Naive B cell (primary cell): ENCODE measurements around the gene IGFBP2. TPM values are rescaled to one million over a fixed set of nuclear protein-coding genes. Genes with fewer than 3 reads are reported as not detected.
A peak's percentile ranks its signal among the peaks of the same experiment; 100 is the strongest.

Experiments
- ATAC-seq, 2 donors: fragments of 150-1000 bp; cut with Tn5 transposase; 2 replicates each; pipeline ENCODE4 v1.10.0; 2021; ENCODE audit warnings: low read depth in 2 of 2, mild to moderate bottlenecking in 2 of 2, moderate library complexity in 2 of 2
- DNase-seq: peaks from one replicate; pipeline ENCODE4 v3.0.0; 2022
- H3K27ac Mint-ChIP-seq, 6 donors: one replicate each; pipeline ENCODE4 v1.8.0; 2020 to 2022; ENCODE audit warnings: mild to moderate bottlenecking in 6 of 6, mixed read lengths in 6 of 6, moderate library complexity in 5 of 6, inconsistent platforms in 2 of 6
- H3K27me3 Mint-ChIP-seq, 3 donors: one replicate each; pipeline ENCODE4 v1.8.0; 2021 to 2022; ENCODE audit warnings: mixed read lengths in 3 of 3, mild to moderate bottlenecking in 1 of 3
- H3K36me3 Mint-ChIP-seq, 2 donors: one replicate each; pipeline ENCODE4 v1.8.0; 2020 to 2022; ENCODE audit warnings: mixed read lengths in 2 of 2, inconsistent platforms in 1 of 2, mild to moderate bottlenecking in 1 of 2
- H3K4me1 Mint-ChIP-seq, 3 donors: one replicate each; pipeline ENCODE4 v1.8.0; 2020 to 2022; ENCODE audit warnings: mixed read lengths in 3 of 3, inconsistent platforms in 1 of 3, mild to moderate bottlenecking in 1 of 3, moderate library complexity in 1 of 3
- H3K4me3 Mint-ChIP-seq, 8 donors: one replicate each; pipeline ENCODE4 v1.8.0; 2020 to 2022; ENCODE audit warnings: mild to moderate bottlenecking in 8 of 8, mixed read lengths in 8 of 8, moderate library complexity in 8 of 8, inconsistent platforms in 2 of 8
- H3K9me3 Mint-ChIP-seq, 7 donors: one replicate each; pipeline ENCODE4 v1.8.0; 2020 to 2022; ENCODE audit warnings: mixed read lengths in 7 of 7, mild to moderate bottlenecking in 5 of 7, inconsistent platforms in 2 of 7, moderate library complexity in 1 of 7
- polyA plus RNA-seq, 6 donors: library from polyadenylated mRNA; unstranded; fragments of 300-500 nt; fragmentation: Illumina TruSeq; gene quantifications; one replicate each; pipeline ENCODE4 v1.2.3, GENCODE V29; 2021; ENCODE audit warnings: low read depth in 6 of 6

Gene IGFBP2
- polyA plus RNA-seq, 6 donors from 2014 or later = not detected

GRCh38 chr2:216619411-216620393 is 13.5 kb upstream of the IGFBP2 start:
- no peak for DNase-seq
- H3K4me3 Mint-ChIP-seq = peak overlapping the region in 1 of 8 donors; percentile 2
- H3K27me3 Mint-ChIP-seq = peaks cover 11 to 26% (median 18%) of the 10 kb centered on the region in 3 donors
- H3K36me3 Mint-ChIP-seq = no peaks in the 10 kb centered on the region
- H3K27ac Mint-ChIP-seq = peak overlapping the region in 1 of 6 donors; percentile 34
- ATAC-seq = no peak
- no peaks in the 10 kb centered on the region for H3K4me1 Mint-ChIP-seq
- peaks cover 0 to 14% (median 4%) of the 10 kb centered on the region in 7 donors for H3K9me3 Mint-ChIP-seq

GRCh38 chr2:216620786-216621185 is 12.4 kb upstream of the IGFBP2 start:
- Mint-ChIP-seq H3K27me3 (peaks cover 11 to 24% (median 18%) of the 10 kb centered on the region in 3 donors), H3K4me1 (no peaks in the 10 kb centered on the region), H3K9me3 (peaks cover 0 to 20% (median 9%) of the 10 kb centered on the region in 7 donors), H3K36me3 (no peaks in the 10 kb centered on the region), H3K4me3 (peak overlapping the region in 1 of 8 donors; percentile 42), H3K27ac (peak overlapping the region in 1 of 6 donors; percentile 18)
- ATAC-seq = no peak
- no peak for DNase-seq

- peaks cover 0 to 20% (median 9%) of the 10 kb centered on the region in 7 donors for H3K9me3 Mint-ChIP-seq
- no peaks in the 10 kb centered on the region for H3K4me1 Mint-ChIP-seq
- no peak overlapping the region for H3K4me3 Mint-ChIP-seq
- H3K27ac Mint-ChIP-seq = no peak overlapping the region
- no peak for DNase-seq
- ATAC-seq = no peak
- H3K36me3 Mint-ChIP-seq = no peaks in the 10 kb centered on the region
- H3K27me3 Mint-ChIP-seq = peaks cover 11 to 24% (median 22%) of the 10 kb centered on the region in 3 donors
These were observed 11.9 kb upstream of the IGFBP2 start for GRCh38 chr2:216621292-216621691.

GRCh38 chr2:216622526-216622925 is 10.7 kb upstream of the IGFBP2 start:
- Mint-ChIP-seq H3K36me3 (peaks cover 0 to 6% of the 10 kb centered on the region in 2 donors), H3K4me3 (no peak overlapping the region), H3K9me3 (peaks cover 0 to 20% (median 9%) of the 10 kb centered on the region in 7 donors), H3K27ac (peak overlapping the region in 1 of 6 donors; percentile 47), H3K27me3 (peaks cover 7 to 23% (median 17%) of the 10 kb centered on the region in 3 donors), H3K4me1 (no peaks in the 10 kb centered on the region)
- DNase-seq (no peak), ATAC-seq (no peak)

- Mint-ChIP-seq H3K27me3 (peaks cover 10 to 35% (median 18%) of the 10 kb centered on the region in 3 donors), H3K9me3 (peaks cover 0 to 20% (median 9%) of the 10 kb centered on the region in 7 donors), H3K4me1 (no peaks in the 10 kb centered on the region), H3K4me3 (no peak overlapping the region), H3K36me3 (peaks cover 0 to 6% of the 10 kb centered on the region in 2 donors), H3K27ac (no peak overlapping the region)
- no peak for ATAC-seq
- DNase-seq = no peak
These were observed 9.0 kb upstream of the IGFBP2 start for GRCh38 chr2:216624251-216624650.

GRCh38 chr2:216626168-216626874 is 6.9 kb upstream of the IGFBP2 start:
- Mint-ChIP-seq H3K27ac (no peak overlapping the region), H3K9me3 (peaks cover 0 to 20% (median 9%) of the 10 kb centered on the region in 7 donors), H3K36me3 (peaks cover 0 to 6% of the 10 kb centered on the region in 2 donors), H3K4me1 (no peaks in the 10 kb centered on the region), H3K27me3 (peaks cover 10 to 43% (median 25%) of the 10 kb centered on the region in 3 donors), H3K4me3 (no peak overlapping the region)
- ATAC-seq (no peak), DNase-seq (no peak)

- no peak overlapping the region for H3K4me3 Mint-ChIP-seq
- no peaks in the 10 kb centered on the region for H3K4me1 Mint-ChIP-seq
- H3K27me3 Mint-ChIP-seq = peaks cover 10 to 48% (median 30%) of the 10 kb centered on the region in 3 donors
- peaks cover 0 to 6% of the 10 kb centered on the region in 2 donors for H3K36me3 Mint-ChIP-seq
- DNase-seq (no peak), ATAC-seq (no peak)
- H3K27ac Mint-ChIP-seq = no peak overlapping the region
- H3K9me3 Mint-ChIP-seq = peaks cover 0 to 20% (median 9%) of the 10 kb centered on the region in 7 donors
These were observed 6.4 kb upstream of the IGFBP2 start for GRCh38 chr2:216626875-216627245.

GRCh38 chr2:216629784-216630183 is 3.4 kb upstream of the IGFBP2 start:
- peaks cover 0 to 5% (median 4%) of the 10 kb centered on the region in 7 donors for H3K9me3 Mint-ChIP-seq
- H3K27ac Mint-ChIP-seq = no peak overlapping the region
- DNase-seq = no peak
- peaks cover 6 to 7% of the 10 kb centered on the region in 2 donors for H3K36me3 Mint-ChIP-seq
- H3K27me3 Mint-ChIP-seq = peaks cover 22 to 72% (median 53%) of the 10 kb centered on the region in 3 donors
- H3K4me1 Mint-ChIP-seq = peaks cover 9 to 17% (median 14%) of the 10 kb centered on the region in 3 donors
- no peak for ATAC-seq
- no peak overlapping the region for H3K4me3 Mint-ChIP-seq

GRCh38 chr2:216632346-216632951 is 771 bp upstream of the IGFBP2 start:
- H3K27ac Mint-ChIP-seq = peak overlapping the region in 2 of 6 donors; percentile 47 to 60
- H3K27me3 Mint-ChIP-seq = peaks cover 41 to 85% (median 75%) of the 10 kb centered on the region in 3 donors
- ATAC-seq (no peak), DNase-seq (no peak)
- H3K4me1 Mint-ChIP-seq = peaks cover 15 to 36% (median 18%) of the 10 kb centered on the region in 3 donors
- peaks cover 0 to 3% (median 0%) of the 10 kb centered on the region in 7 donors for H3K9me3 Mint-ChIP-seq
- H3K4me3 Mint-ChIP-seq = peak overlapping the region; percentile 25 to 91 (median 84)
- H3K36me3 Mint-ChIP-seq = peaks cover 0 to 7% of the 10 kb centered on the region in 2 donors

GRCh38 chr2:216633616-216634369 is 573 bp downstream of the IGFBP2 start:
- H3K36me3 Mint-ChIP-seq = peaks cover 0 to 7% of the 10 kb centered on the region in 2 donors
- no peak for ATAC-seq
- peak overlapping the region; percentile 62 to 87 (median 68) for H3K4me3 Mint-ChIP-seq
- H3K9me3 Mint-ChIP-seq = peaks cover 0 to 5% (median 2%) of the 10 kb centered on the region in 7 donors
- H3K27ac Mint-ChIP-seq = peak overlapping the region in 1 of 6 donors; percentile 7
- DNase-seq = no peak
- H3K27me3 Mint-ChIP-seq = peaks cover 36 to 79% (median 74%) of the 10 kb centered on the region in 3 donors
- peaks cover 15 to 36% (median 18%) of the 10 kb centered on the region in 3 donors for H3K4me1 Mint-ChIP-seq

- Mint-ChIP-seq H3K4me1 (peaks cover 15 to 36% (median 18%) of the 10 kb centered on the region in 3 donors), H3K27ac (peak overlapping the region in 2 of 6 donors; percentile 7 to 54), H3K36me3 (peaks cover 0 to 7% of the 10 kb centered on the region in 2 donors), H3K27me3 (peaks cover 36 to 78% (median 76%) of the 10 kb centered on the region in 3 donors), H3K9me3 (peaks cover 0 to 5% (median 2%) of the 10 kb centered on the region in 7 donors), H3K4me3 (peak overlapping the region; percentile 62 to 87 (median 68))
- ATAC-seq = no peak
- no peak for DNase-seq
These were observed 1.3 kb downstream of the IGFBP2 start for GRCh38 chr2:216634370-216635148.
